ENCODE data around the gene RSAD2.

The RSAD2 gene

GRCh38 chr2:6927753-6928152 lies 50.2 kb downstream of the RSAD2 start:
- in situ Hi-C loops (cut with MboI; ENCODE audit: low sequenced_read_pairs, unreplicated experiment) = no loop called here

GRCh38 chr2:6928452-6928851 lies 50.9 kb downstream of the RSAD2 start:
- DNase-seq (ENCODE audit: low spot score) = no peak
- in situ Hi-C loops (cut with MboI; ENCODE audit: low sequenced_read_pairs, unreplicated experiment) = no loop called here
- no peak for TF ChIP-seq CTCF (IDR thresholded peaks at IDR 0.05; ENCODE audit: borderline replicate concordance, control extremely low read depth, extremely low read depth, insufficient read depth, missing control alignments)

More at GRCh38 chr2:6927753-6928152, 50.2 kb downstream of the RSAD2 start:
- DNase-seq (ENCODE audit: low spot score) = no peak
- TF ChIP-seq CTCF (IDR thresholded peaks at IDR 0.05; ENCODE audit: borderline replicate concordance, control extremely low read depth, extremely low read depth, insufficient read depth, missing control alignments) = no peak

GRCh38 chr2:6929196-6929819 lies 51.7 kb downstream of the RSAD2 start:
- in situ Hi-C loops (cut with MboI; ENCODE audit: low sequenced_read_pairs, unreplicated experiment) = no loop called here
- DNase-seq (ENCODE audit: low spot score) = no peak
- no peak for TF ChIP-seq CTCF (IDR thresholded peaks at IDR 0.05; ENCODE audit: borderline replicate concordance, control extremely low read depth, extremely low read depth, insufficient read depth, missing control alignments)

GRCh38 chr2:6930923-6931647 lies 53.5 kb downstream of the RSAD2 start:
- no peak for DNase-seq (ENCODE audit: low spot score)
- no peak for TF ChIP-seq CTCF (IDR thresholded peaks at IDR 0.05; ENCODE audit: borderline replicate concordance, control extremely low read depth, extremely low read depth, insufficient read depth, missing control alignments)
- in situ Hi-C loops (cut with MboI; ENCODE audit: low sequenced_read_pairs, unreplicated experiment) = no loop called here

GRCh38 chr2:6931753-6932152 lies 54.2 kb downstream of the RSAD2 start:
- TF ChIP-seq CTCF (IDR thresholded peaks at IDR 0.05; ENCODE audit: borderline replicate concordance, control extremely low read depth, extremely low read depth, insufficient read depth, missing control alignments) = no peak
- in situ Hi-C loops (cut with MboI; ENCODE audit: low sequenced_read_pairs, unreplicated experiment) = no loop called here
- no peak for DNase-seq (ENCODE audit: low spot score)

GRCh38 chr2:6932206-6932605 lies 54.6 kb downstream of the RSAD2 start:
- in situ Hi-C loops (cut with MboI; ENCODE audit: low sequenced_read_pairs, unreplicated experiment) = no loop called here
- no peak for TF ChIP-seq CTCF (IDR thresholded peaks at IDR 0.05; ENCODE audit: borderline replicate concordance, control extremely low read depth, extremely low read depth, insufficient read depth, missing control alignments)
- DNase-seq (ENCODE audit: low spot score) = no peak
